Uterus (tissue), 2 donors: Measurements from ENCODE around the gene CCDC158.

Experiments used
- POLR2A ChIP-seq, 2 donors: fragments of 450-650 bp; IDR thresholded peaks; one replicate each; pipeline ENCODE4 v1.6.1; 2016; ENCODE audit warnings: antibody characterized with exemption in 2 of 2, mild to moderate bottlenecking in 1 of 2, moderate library complexity in 1 of 2
- TF ChIP-seq, protein P1 (sequence below), 4 experiments: fragments of 200-600 bp in 2 of 4; fragments of 450-650 bp in 2 of 4; sonication (generic) in 2 of 4; IDR thresholded peaks; one replicate each; pipeline ENCODE4 v1.5.1; 2016 to 2019; ENCODE audit warnings: antibody characterized with exemption in 4 of 4, mild to moderate bottlenecking in 2 of 4, moderate library complexity in 1 of 4

GRCh38 chr4:76306882-76307659, 113.9 kb downstream of the CCDC158 start:
- TF ChIP-seq, protein P1, sequence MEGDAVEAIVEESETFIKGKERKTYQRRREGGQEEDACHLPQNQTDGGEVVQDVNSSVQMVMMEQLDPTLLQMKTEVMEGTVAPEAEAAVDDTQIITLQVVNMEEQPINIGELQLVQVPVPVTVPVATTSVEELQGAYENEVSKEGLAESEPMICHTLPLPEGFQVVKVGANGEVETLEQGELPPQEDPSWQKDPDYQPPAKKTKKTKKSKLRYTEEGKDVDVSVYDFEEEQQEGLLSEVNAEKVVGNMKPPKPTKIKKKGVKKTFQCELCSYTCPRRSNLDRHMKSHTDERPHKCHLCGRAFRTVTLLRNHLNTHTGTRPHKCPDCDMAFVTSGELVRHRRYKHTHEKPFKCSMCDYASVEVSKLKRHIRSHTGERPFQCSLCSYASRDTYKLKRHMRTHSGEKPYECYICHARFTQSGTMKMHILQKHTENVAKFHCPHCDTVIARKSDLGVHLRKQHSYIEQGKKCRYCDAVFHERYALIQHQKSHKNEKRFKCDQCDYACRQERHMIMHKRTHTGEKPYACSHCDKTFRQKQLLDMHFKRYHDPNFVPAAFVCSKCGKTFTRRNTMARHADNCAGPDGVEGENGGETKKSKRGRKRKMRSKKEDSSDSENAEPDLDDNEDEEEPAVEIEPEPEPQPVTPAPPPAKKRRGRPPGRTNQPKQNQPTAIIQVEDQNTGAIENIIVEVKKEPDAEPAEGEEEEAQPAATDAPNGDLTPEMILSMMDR (IDR thresholded peaks at IDR 0.05), result peak in 3 of 4 experiments; percentile 24 to 61 (median 33)
- no peak for TF ChIP-seq POLR2A (IDR thresholded peaks at IDR 0.05)
